ENCODE results near the gene ADAM10. TPM values are rescaled to one million over a fixed set of nuclear protein-coding genes. Genes with fewer than 3 reads are reported as not detected.

The ADAM10 gene
- total and polyA plus RNA-seq, 2 of the 4 experiments (the other 2 are of a cell fraction) = 110 to 185 TPM

DNA sequence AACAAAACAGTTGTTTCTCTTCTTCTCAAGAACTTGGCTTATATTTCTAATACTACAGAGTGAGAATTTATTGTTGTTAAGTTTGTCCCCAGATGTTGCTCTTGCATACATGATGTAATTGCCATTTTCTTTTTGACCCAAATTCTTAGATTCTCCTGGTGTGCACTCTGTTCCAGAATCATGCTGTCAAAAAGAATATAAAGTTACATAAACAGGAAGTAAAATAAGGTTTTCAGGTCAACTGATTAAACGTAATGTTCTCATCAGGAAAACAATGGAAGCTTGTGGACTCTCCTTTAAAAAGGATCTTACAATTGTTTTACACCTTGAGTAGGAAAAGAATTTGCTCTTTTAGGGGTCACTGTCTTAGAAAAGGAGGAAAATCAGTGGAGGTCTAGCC, 121.8 kb downstream of the ADAM10 start:
- H3K9me3 ChIP-seq (ENCODE audit: control insufficient read depth, insufficient read depth, low read length) = no peaks in the 10 kb centered on the region
- TF ChIP-seq SMC3 (IDR thresholded peaks at IDR 0.05; ENCODE audit: low read depth, low read length) (no peak), POLR2A (IDR thresholded peaks at IDR 0.05; ENCODE audit: low read depth, low read length) (no peak)
- H3K23ac ChIP-seq (ENCODE audit: low read depth, low read length) = no peak overlapping the region
- H3K9ac ChIP-seq (ENCODE audit: low read depth, low read length) = no peak overlapping the region
- H2BK5ac ChIP-seq (ENCODE audit: low read depth, low read length, poor library complexity, severe bottlenecking) = no peak overlapping the region
- no peak overlapping the region for H2AK9ac ChIP-seq (replicated peaks; ENCODE audit: low read depth, low read length, poor library complexity)
- no peak overlapping the region for H3K4me2 ChIP-seq (ENCODE audit: low read depth, low read length)
- H3K79me1 ChIP-seq (ENCODE audit: low read depth in 1 of 2, low read length in 2 of 2) = peaks cover 6 to 32% of the 10 kb centered on the region in 2 experiments
- H4K5ac ChIP-seq (ENCODE audit: low read depth, low read length) = no peak overlapping the region
- ChIA-PET CTCF (interaction anchor here (1.2 kb wide), 1 partner anchor 330 kb away, joined by 3 read pairs; no protein-coding TSS in a partner anchor), POLR2A (ENCODE audit: unreplicated experiment) (no interaction called here)
- no peaks in the 10 kb centered on the region for H3K9me1 ChIP-seq (ENCODE audit: insufficient read depth, low read length)
- no peaks in the 10 kb centered on the region for H3K27me3 ChIP-seq (ENCODE audit: control insufficient read depth, insufficient read depth, low read length)
- H2AFZ ChIP-seq (replicated peaks; ENCODE audit: low read length, poor library complexity) = no peak overlapping the region
- H3K4me1 ChIP-seq (ENCODE audit: control insufficient read depth, insufficient read depth, low read length) = 0 out of 2 replicates have a peak, but pooled peaks cover 1% of the 10 kb centered on the region
- no peak overlapping the region for H4K91ac ChIP-seq (ENCODE audit: insufficient read depth, low read depth, low read length)
- H3K27ac ChIP-seq (ENCODE audit: insufficient read depth, low read length) = no peak overlapping the region
- H4K20me1 ChIP-seq (ENCODE audit: insufficient read depth, low read length) = no peaks in the 10 kb centered on the region
- no peak overlapping the region for H3K4me3 ChIP-seq (ENCODE audit: insufficient read depth, low read depth, low read length)
- no peak overlapping the region for H3K18ac ChIP-seq (ENCODE audit: low read depth, low read length)
- no peak overlapping the region for H2AK5ac ChIP-seq (ENCODE audit: low read depth, low read length)
- ATAC-seq (ENCODE audit: low read depth) = no peak
- no peak overlapping the region for H2BK120ac ChIP-seq (ENCODE audit: low read depth, low read length)
- dilution Hi-C loops (cut with HindIII; ENCODE audit: low sequenced_read_pairs, unreplicated experiment) (no loop called here), in situ Hi-C loops (cut with MboI; ENCODE audit: low sequenced_read_pairs) (no loop called here), intact Hi-C loops (cut with micrococcal nuclease) (loop anchor here (5.0 kb wide), 1 partner anchor 120 kb away; the partner anchor contains the start of gene ADAM10)
- H3K14ac ChIP-seq (replicated peaks; ENCODE audit: low read depth, low read length) = no peak overlapping the region
- no peak overlapping the region for H3K56ac ChIP-seq (ENCODE audit: extremely low read depth, insufficient read depth, low read length)
- no peak overlapping the region for H2BK20ac ChIP-seq (ENCODE audit: low read depth, low read length)
- WGBS, 2 experiments (ENCODE audit: extremely low coverage in 2 of 2, insufficient read length in 1 of 2) = no CpG with 5 or more reads among the region's 1 CpG
- no peak for DNase-seq
- no peak overlapping the region for H2BK15ac ChIP-seq (ENCODE audit: low read depth, low read length)
- H3K36me3 ChIP-seq (ENCODE audit: control insufficient read depth, insufficient read depth, low read length) = peaks cover 12% of the 10 kb centered on the region
- no TSS peak for BruUV-seq (replicated peaks)
- H4K8ac ChIP-seq (ENCODE audit: low read depth in 2 of 2, low read length in 2 of 2) = no peak overlapping the region
- no peak overlapping the region for H3K4ac ChIP-seq (ENCODE audit: low read depth, low read length)
